C4-2B (cell line): Measurements from ENCODE around the gene OLFM1.

Source experiments
- H3K27ac ChIP-seq: fragments of 450-650 bp; 2 replicates; pipeline ENCODE4 v1.5.1; 2017
- CTCF ChIP-seq: fragments of 450-650 bp; conservative IDR thresholded peaks from 2 replicates; pipeline ENCODE4 v1.5.1; 2017; ENCODE audit warnings: mild to moderate bottlenecking
- ZFX ChIP-seq: fragments of 450-650 bp; IDR thresholded peaks from 2 replicates; pipeline ENCODE4 v1.6.1; 2017

Gene OLFM1

GRCh38 chr9:135163023-135163780 lies 75.7 kb downstream of the OLFM1 start:
- no peak overlapping the region for H3K27ac ChIP-seq
- TF ChIP-seq ZFX (no peak), CTCF (no peak)

GRCh38 chr9:135164036-135164435 lies 76.6 kb downstream of the OLFM1 start:
- TF ChIP-seq CTCF (no peak), ZFX (no peak)
- H3K27ac ChIP-seq: no peak overlapping the region

- TF ChIP-seq CTCF (no peak), ZFX (no peak)
- no peak overlapping the region for H3K27ac ChIP-seq
Observed at GRCh38 chr9:135165003-135165711, 77.7 kb downstream of the OLFM1 start.

GRCh38 chr9:135165756-135166519 lies 78.5 kb downstream of the OLFM1 start:
- TF ChIP-seq CTCF (no peak), ZFX (no peak)
- H3K27ac ChIP-seq: no peak overlapping the region

- no peak overlapping the region for H3K27ac ChIP-seq
- TF ChIP-seq CTCF (no peak; the same call in 1 of the 2 replicates), ZFX (no peak)
Observed at GRCh38 chr9:135166565-135166964, 79.1 kb downstream of the OLFM1 start.

GRCh38 chr9:135167356-135167755 lies 79.9 kb downstream of the OLFM1 start:
- TF ChIP-seq ZFX (no peak), CTCF (no peak)

More at GRCh38 chr9:135167356-135167755, 79.9 kb downstream of the OLFM1 start:
- no peak overlapping the region for H3K27ac ChIP-seq
